ENCODE data around the gene HECTD3.
"Not testable (repeated sequence)": the region's sequence is repeated elsewhere in the genome, so short reads cannot be mapped to it uniquely, and the experiment has no call there.

Gene HECTD3

DNA sequence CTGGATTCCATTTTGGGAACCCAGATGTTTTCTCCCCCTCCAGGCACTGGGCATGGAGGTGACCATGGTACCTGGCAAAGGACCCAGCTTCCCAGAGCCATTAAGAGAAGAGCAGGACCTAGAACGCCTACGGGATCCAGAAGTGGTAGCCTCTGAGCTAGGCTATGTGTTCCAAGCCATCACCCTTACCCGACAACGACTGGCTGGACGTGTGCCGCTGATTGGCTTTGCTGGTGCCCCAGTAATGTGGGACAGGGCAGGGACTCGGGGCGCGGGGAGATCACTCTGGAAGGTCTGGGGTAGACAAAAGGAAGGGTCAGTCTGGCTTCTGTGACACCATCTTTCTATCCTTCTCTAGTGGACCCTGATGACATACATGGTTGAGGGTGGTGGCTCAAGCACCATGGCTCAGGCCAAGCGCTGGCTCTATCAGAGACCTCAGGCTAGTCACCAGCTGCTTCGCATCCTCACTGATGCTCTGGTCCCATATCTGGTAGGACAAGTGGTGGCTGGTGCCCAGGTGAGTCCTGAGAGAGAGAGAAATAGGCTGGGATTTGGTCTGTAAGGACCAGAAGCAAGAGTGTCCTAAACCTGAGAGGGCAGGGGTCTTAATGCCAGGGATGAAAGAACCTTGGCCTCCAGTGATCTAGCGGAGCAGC is 2.6 kb upstream of the HECTD3 start:
- no peak for DNase-seq

DNA sequence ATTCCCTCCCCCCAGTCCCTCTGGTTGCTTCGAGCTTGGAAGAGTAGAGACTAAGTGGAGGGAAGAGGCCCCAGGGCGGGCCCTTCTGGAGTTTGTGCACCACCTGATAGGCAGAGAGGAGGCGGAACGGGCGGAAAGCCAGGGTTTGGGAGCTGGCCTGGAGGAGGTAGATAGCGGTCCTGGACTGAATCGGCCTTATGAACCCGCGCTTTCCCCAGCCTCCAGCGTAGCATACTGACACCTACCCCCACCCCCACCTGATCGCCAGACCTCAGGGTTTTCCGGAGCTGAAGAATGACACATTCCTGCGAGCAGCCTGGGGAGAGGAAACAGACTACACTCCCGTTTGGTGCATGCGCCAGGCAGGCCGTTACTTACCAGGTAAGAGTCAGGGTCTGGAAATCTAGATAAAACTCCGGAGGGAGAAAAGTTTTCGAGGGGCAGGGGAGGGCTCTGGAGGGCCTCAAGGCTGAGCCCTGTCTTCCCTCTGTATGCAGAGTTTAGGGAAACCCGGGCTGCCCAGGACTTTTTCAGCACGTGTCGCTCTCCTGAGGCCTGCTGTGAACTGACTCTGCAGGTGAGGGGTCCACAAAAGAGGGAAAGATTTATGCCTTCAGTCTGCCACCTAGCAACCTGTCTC is 1.6 kb upstream of the HECTD3 start:
- no peak for DNase-seq

DNA sequence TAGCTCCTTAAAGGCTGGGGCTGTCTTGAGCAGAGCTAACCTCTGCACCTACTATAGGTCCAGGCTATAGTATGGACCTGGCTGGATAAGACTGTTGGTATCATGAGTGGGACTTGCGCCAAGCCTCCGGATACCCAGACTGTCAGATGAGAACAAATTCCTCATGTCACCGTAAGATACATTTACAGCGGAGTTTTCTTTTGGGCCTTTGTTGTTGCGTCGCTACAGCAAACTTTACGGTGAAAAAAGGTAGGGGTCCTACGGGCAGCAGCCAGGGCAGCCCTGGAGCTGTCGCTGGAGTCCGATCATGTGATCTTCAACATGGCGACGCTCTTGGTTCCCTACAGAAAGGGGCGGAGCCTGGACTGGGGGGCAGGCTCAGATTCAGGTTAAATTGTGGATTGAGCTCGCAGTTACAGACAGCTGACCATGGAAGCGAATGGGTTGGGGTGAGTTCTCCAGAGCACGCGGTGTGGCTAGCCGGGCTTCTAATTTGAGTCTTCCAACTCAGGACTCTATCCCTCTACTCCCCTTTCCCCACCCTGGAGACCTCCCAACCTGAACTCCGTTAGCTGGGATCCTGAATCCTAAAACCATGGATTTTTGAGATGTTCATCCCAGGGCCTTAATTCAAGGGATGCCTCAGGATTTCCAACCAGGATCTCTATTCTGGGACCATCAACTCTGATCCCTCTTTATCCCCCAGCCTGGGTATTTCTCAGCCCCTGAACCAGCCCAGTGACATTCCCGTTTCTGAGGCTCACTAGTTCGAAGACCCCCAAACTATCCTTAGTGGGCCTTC is 914 bp upstream of the HECTD3 start, which contains the start of gene UROD:
Gene UROD (plus strand): TSS at position 418 of the 802 bp plus-strand sequence. CDS start 12 bp downstream, at position 430.
- peak; percentile 97 for DNase-seq

DNA sequence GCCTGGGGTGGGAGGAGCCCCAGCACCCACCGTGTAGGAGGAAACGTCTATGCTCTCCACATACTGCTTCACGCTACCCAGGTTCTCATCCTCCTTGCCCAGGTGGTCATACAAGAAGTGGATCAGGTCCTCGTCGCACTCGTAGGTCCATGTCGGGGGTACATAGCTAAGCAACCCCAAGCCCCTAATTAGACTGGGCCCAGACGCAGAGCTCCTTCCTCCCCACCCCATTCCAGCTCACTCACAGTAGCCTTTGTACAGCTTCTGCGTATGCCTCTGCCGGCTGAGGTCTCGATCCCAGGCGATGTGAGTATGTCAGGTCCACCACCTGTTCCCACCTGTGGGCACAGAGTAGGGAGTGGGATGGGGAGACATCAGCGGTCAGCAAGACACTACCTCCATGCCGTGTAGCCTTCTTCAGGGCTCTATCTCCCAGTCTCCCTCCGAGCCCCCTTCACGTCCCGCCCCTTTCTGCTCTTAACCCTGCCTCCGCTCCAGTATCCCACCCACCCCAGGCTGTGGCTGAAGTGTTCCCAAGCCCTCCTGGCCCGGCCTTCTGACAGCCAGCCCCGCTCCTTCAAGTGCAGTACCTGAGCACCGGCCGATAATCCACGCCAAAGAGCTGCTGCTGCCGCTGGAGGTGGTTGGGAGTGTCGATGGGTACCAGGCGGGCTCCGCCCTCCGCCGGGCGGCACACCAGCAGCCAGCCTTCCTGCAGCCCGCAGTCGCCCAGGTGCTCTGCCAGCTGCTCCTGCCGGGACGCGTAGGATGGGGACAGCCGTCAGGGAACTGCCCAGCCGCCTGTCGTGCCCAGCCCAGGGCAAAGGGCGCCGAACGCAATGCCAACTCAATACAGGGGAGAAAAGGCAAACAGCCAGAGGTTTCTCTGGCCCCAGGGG is 919 bp downstream of the HECTD3 start:
- DNase-seq, result peak; percentile 16

DNA sequence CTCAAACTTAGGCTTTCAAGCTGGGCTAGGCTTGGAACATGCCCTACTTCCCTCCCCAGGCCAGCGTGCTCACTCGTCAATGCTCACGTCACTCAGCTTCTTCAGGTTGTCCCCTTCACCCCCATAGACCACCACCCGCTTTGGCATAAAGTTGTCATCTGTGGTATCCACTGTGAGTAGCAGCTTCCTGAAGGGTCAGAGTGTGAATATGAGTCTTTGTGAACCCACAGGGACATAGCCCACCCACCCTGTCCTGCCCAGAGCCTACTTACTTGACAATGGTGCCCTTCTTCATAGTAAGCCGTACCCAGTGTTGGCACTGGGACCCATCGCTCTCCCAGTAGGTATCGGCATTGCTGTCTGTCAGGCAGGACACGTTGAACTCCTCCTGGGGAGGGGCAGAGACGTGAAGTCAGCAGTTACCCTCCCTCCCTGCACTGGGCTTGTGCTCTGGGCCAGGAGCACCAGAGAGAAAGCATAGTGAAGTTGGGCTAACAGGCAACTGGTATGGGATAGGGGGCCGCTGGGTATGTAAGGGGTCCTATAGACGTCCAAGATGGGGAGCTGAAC is 1.7 kb downstream of the HECTD3 start:
- no peak for DNase-seq

DNA sequence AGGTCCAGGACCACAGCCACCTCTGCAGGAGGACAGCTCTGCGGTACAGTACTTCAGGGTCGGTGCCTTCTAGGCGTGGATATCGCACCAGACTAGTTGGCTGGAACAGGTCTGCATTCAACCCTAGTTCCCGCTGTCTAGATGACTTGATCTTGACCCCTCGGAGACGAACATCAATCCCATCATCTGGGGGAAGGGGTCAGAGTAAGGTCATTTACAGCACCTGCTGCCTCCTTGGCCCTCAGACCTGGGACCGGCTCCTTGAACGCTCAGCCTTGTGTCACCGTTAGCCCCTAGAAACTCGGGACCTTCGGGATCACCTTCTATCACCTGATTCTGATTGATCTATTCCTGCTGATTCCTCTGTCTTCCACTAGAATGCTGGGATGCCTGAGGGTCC is 2.6 kb downstream of the HECTD3 start:
- no peak for DNase-seq

DNA sequence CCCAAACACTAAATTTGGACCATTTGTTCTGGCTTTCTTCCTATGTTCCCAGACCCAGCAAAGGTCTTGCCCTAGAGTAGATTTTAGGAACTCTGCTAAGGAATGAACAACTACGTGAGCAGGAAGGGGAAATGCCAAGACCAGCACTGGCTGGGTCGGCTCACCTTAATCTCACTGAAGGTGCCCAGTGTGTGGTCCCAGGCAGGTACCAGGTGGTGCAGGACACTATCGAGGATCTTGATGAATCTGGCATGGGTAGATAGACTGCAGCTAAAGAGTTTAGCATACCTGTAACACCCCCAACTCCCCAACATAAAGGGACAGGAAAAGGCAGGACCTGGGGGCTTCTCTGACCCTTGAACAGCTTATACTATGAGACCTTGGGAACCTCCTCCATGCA is 3.0 kb downstream of the HECTD3 start:
- no peak for DNase-seq

DNA sequence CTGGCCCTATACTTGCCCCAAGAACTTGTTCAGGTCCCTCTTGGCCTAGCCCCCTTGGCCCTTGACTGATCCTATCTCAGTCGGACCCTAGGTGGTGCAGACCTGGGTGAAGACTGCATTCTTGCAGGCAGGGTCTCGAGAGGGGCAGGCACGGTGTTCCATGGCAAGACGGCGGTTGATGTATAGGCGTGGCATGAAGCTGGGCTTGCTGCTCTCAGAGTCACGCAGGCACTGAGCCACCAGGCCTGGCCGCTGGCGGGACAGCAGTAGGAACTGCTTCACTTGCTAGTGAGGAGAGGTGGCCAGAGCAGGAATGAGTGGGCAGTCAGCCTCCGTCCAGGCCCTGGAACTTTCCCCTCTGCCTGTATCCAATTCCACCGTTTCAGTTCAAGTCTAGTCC is 3.8 kb downstream of the HECTD3 start:
- DNase-seq, result no peak

DNA sequence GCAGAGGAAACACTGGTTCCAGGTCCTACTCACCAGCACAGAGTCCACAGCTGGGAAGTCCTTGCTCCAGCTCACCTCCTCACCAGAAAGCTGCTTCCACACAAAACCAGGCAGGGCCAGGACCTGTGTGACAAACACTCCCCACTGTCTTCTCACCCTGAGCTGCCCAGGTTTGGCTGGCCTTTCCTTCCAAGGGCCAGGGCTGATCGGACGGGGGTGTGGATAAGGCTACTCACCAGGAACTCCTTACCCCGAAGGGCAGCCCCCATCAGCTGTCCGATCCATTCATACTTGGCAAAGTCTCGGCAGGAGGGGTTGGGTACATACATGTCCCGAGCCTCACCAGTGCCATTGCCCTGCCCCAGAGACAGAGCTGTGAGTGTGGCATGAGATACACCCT is 5.4 kb downstream of the HECTD3 start:
- no peak for DNase-seq

DNA sequence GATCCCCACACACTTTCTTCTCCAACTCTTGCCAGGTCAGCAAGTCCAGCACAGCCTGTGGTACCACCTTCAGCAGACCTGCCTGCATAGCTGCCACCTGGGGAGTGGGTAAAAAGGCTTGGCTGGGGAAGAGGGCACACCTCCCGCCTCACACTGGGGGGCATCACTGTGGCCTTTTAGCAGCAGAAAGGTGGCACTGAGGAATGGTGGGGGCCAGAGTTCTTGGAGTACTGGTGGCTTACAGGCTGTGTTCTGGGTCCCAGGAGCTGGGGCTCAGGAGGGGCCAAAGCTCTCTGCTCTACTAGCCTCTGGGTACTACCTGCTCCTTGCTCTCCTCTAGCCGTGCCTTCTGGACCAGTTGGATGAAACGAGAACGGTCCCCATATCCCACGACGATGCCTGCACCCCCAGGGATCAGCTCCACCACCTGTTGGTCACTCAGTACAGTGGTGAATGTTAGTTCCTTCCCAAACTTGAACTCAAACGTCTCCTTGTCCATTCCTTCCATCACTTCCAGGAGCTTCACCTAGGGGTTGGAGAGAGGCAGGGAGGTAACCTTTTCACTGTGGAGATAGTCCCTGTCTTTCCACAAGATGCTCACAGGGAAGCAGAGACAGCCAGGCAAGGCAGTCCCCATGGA is 6.7 kb downstream of the HECTD3 start:
- DNase-seq, result no peak

DNA sequence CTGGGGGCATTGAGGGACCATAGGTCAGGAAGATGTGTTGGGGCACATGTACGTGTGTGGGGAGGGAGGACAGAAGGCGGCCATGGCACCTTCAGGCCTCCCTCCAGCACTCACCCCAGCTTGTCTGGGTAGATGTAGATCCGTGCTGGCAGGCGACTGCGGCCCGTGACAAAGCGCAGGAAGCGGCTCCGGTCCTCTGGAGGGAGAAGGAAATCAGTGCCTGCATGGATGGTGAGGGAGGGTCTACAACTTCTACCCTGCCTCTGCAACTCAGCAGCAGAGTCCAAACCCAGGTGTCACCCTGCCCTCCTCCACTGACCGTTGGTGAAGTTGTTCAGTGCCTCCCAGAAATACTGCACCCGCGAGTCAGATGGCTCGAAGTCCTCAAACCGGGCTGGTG is 7.4 kb downstream of the HECTD3 start:
- no peak for DNase-seq

DNA sequence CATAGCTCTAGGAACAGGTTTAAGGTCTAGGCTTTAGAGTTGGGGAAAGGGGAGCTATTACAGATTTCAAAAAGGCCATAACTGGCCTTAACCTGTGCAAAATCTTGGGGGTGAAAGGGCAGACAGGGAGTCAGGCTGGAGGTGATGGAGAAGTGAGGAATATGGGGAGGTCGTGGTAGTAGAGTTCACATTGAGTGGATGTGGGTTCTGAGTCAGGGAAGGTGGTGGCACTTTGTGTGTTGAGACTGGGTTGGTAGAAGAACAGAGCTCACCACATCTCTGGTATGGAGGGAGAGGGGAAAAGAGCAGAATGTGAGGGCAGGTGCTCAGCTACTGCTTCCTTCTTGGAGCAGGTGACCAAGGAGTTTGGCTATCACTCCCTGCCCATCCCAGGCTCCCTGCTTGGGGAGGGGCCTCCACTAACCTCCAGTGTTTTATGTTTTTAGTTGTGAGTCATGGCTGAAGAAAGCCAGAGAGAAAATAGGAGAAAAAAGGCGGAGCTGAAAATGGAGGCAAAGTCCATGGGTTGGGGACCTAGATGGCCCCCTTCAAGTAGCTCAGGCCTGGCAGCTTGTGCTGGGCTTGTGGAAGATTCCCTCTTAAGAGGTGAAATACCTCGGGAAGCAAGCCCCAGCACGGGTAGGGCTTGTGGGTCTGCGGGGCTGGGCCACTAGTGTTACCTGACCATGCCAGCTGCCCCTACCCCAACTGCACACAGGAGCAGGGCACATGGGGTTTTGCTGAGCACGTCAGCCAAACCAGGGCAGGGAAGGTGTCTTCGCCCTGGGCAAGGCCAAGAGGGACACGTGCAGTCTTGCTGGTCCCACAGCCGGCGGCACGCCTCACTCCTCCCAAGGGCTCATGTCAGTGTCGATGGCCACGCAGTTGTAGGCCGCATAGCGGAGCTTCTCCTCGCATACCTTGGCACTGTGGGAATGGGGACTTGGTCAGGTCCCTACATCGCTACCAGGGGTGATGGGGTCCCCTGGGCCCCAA is 8.2 kb downstream of the HECTD3 start:
- DNase-seq, result no peak

DNA sequence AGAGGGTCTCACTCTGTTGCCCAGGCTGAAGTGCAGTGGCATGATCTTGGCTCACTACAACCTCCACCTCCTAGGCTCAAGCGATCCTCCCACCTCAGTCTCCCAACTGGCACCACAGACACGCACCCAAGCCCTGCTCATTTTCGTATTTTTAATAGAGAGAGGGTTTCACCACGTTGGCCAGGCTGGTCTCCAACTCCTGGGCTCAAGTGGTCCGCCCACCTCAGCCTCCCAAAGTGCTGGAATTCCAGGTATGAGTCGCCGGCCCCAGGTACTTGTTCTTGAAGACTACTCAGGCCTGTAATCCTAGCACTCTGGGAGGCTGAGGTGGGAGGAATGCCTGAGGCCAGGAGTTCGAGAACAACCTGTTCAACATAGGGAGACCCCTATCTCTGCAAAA is 9.5 kb downstream of the HECTD3 start:
- not testable (repeated sequence) for DNase-seq

DNA sequence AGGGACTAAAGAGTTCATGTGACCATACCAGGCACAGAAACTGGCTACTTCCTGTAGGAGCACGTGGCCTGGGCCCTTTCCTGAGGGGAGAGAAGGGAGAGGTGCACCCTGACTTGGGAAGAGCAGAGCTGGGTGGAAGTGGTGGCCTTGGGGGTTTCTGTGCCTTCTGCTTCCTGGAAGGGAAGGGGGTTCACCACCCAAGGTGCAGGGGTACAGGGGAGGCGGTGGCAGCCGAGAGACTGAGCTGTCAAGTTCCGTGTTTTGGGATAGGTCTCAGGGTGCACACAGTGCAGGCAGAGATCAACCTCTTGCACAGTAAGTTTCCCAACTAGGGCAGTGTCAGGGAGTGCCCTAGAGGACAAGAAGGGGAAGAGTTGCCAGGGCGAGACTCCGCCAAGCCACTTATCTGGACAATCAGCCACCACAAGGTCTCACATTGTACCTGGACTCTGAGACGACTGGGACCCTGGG is 10.1 kb downstream of the HECTD3 start:
- no peak for DNase-seq

DNA sequence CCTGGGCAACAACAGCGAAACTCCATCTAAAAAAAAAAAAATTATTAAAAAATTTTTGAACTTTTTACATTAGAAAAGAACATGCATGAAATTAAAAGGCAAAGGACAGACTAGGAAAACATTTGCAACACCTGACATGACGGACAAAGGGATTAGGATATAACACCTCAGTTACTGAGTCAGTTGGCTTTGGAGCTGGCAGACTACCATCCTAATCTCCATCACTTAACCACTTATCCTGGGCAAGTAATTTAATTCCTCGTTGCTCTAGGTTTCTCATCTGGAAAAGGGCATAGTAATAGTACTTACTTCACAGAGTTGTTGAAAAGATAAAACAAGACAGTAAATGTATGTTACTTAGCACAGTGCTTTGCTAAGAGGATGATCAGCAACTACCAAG is 11.9 kb downstream of the HECTD3 start:
- no peak for DNase-seq

DNA sequence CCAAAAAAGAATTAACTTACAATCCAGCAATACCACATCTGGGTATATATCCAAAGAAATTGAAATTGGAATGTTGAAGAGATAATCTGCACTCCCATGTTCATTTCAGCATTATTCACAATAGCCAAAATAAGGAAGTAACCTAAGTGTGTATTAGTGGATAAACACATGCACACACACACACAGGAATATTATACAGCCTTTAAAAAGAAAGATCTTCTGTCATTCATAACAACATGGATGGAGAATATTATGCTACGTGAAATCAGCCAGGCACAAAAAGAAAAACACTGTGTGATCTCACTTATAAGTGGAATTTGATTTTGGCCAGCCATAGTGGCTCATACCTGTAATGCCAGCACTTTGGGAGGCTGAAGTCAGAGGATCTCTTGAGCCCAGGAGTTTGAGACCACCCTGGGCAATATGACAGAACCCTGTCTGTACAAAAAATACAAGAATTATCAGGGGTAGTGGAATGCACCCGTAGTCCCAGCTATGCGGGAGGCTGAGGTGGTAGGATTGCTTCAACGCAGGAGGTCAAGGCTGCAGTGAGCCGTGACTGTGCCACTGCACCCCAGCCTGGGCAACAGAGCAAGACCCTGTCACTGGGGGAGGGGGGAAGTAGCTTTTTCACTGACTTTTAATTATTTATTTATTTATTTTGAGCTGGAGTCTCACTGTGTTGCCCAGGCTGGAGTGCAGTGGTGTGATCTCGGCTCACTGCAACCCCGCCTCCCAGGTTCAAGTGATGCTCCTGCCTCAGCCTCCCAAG is 15.5 kb downstream of the HECTD3 start:
- DNase-seq, result no peak

DNA sequence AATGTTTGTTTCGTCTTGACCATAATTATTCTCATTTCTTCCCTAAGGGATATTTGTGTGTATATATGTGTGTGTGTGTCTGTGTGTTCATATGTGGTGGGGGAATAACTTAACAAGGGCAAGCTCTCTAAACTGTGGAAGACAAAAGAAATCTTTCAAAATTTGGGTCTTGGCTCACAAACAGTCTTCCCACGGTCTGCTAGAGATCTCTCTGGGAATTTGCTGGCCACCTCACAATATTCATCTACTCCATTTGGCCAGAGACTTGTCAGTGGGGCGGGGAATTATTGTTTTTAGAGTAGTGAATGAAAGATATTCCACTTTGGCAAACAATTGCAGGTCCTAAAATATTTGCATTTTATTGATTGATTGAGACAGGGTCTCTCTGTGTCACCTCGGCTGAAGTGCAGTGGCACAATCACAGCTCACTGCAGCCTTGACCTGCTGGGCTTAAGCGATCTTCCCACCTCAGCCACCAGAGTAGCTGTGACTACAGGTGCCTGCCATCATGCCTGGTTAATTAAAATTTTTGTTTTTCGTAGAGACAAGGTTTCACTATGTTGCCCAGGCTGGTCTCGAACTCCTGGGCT is 16.7 kb downstream of the HECTD3 start:
- DNase-seq, result no peak

DNA sequence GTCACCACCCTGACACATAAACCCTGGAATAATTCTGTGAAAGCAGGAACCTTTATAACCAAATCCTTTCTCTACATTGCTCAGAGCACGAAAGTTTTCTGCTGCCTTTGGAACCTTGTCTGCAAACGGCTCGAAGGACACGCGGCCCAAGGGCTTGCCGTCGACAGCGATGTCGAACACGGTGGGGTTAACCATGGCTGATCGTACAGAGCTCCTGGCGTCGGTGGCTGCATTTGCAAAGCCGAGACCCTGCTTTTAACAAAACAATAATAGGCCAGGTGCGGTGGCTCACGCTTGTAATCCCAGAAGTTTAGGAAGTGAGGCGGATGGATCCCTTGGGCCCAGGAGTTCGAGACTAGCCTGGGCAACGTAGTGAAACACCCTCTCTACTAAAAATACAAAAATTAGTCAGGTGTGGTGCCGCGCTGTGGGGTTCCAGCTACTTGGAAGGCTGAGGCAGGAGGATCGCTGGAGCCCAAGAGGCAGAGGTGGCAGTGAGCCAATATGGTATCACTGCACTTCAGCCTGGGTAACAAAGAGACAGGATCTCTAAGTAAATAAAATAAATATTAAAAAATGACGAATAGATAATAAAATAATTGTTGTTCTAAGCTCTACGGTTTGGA is 22.5 kb downstream of the HECTD3 start:
- DNase-seq, result no peak
